GM21786 (cell line): ENCODE data around the gene TMEM165.

Source experiments
- ATAC-seq: cut with Tn5 transposase; IDR thresholded peaks from one replicate; pipeline ENCODE4 v1.9.1; 2021; ENCODE audit not compliant: unreplicated experiment

TMEM165 gene

GRCh38 chr4:55447831-55448230, 52.1 kb downstream of the TMEM165 start:
- ATAC-seq, result no peak

- no peak for ATAC-seq
These were observed 54.8 kb downstream of the TMEM165 start for GRCh38 chr4:55450566-55450965.

- no peak for ATAC-seq
These were observed 62.4 kb downstream of the TMEM165 start for GRCh38 chr4:55458164-55458563.

- no peak for ATAC-seq
These were observed 62.9 kb downstream of the TMEM165 start for GRCh38 chr4:55458611-55459010.

GRCh38 chr4:55466001-55466400, 70.2 kb downstream of the TMEM165 start:
- no peak for ATAC-seq

- no peak for ATAC-seq
These were observed 73.0 kb downstream of the TMEM165 start for GRCh38 chr4:55468724-55469123.

- ATAC-seq, result no peak
These were observed 74.2 kb downstream of the TMEM165 start for GRCh38 chr4:55469979-55470378.
